K562 (cell line): ENCODE measurements around the gene SPTBN5. TPM values are rescaled to one million over a fixed set of nuclear protein-coding genes. Genes with fewer than 3 reads are reported as not detected.
A peak's percentile ranks its signal among the peaks of the same experiment; 100 is the strongest.

Source experiments
- ATAC-seq: fragments of 200-7000 bp; cut with Tn5 transposase; 3 replicates; pipeline ENCODE4 v1.9.1; 2020; ENCODE audit warnings: moderate library complexity
- BruUV-seq: library from RNA; stranded (reverse); fragments of 400-500 nt; replicated peaks from 2 replicates; lab custom pipeline; 2021; lab: Mats Ljungman, UMichigan
- CTCF ChIA-PET: fragments of 300-600 bp; formaldehyde crosslinking; extraction: SDS; loops from one replicate; lab custom pipeline; 2021; ENCODE audit warnings: low intra/inter-chr PET ratio; lab: Yijun Ruan, JAX
- POLR2A ChIA-PET: fragments of 300-600, 350-650 bp; sonication (Branson Sonifier 250); formaldehyde crosslinking; extraction: SDS; loops from one replicate; lab custom pipeline; 2021; ENCODE audit warnings: antibody characterized with exemption, inconsistent platforms; lab: Yijun Ruan, JAX
- DNase-seq, 4 experiments: peaks; one replicate each; pipeline versions ENCODE4 v3.0.0 to v3.0.0-alpha.2; 2011 to 2018; ENCODE audit warnings: low spot score in 3 of 4, mixed read lengths in 3 of 4; ENCODE audit errors: extremely low read depth in 1 of 4
- FAIRE-seq: peaks from 2 replicates; lab custom pipeline; 2011; peaks lifted over from hg19 to GRCh38; lab: Jason Lieb, UNC
- H2AFZ ChIP-seq: 2 replicates; pipeline ENCODE4 v1.6.0; 2011; ENCODE audit warnings: low read depth, low read length, control low read depth, inconsistent platforms
- H3K27ac ChIP-seq: fragments of 200-600 bp; 3 replicates; pipeline ENCODE4 v1.8.0; 2011; ENCODE audit warnings: low read depth, mild to moderate bottlenecking, control low read depth, inconsistent platforms, low read length, moderate library complexity, mixed read lengths; ENCODE audit errors: extremely low read depth
- H3K27me3 ChIP-seq, 2 experiments: fragments of 300-600 bp in 1 of 2; 2 replicates in 1 of 2; 3 replicates in 1 of 2; pipeline versions ENCODE4 v1.6.0 to v1.8.0; 2011; ENCODE audit warnings: inconsistent platforms in 2 of 2, low read length in 2 of 2, mild to moderate bottlenecking in 1 of 2, mixed read lengths in 1 of 2, moderate library complexity in 1 of 2; ENCODE audit not compliant: control insufficient read depth in 2 of 2, insufficient read depth in 2 of 2
- H3K36me3 ChIP-seq: fragments of 300-600 bp; 3 replicates; pipeline ENCODE4 v1.8.0; 2011; ENCODE audit warnings: mild to moderate bottlenecking, low read length, inconsistent platforms; ENCODE audit not compliant: control insufficient read depth, insufficient read depth
- H3K4me1 ChIP-seq, 2 experiments: fragments of 200-600 bp in 1 of 2; replicated peaks in 1 of 2; 2 replicates in 1 of 2; 3 replicates in 1 of 2; pipeline versions ENCODE4 v1.5.1 to v1.8.0; 2011; ENCODE audit warnings: inconsistent platforms in 2 of 2, low read length in 2 of 2, mild to moderate bottlenecking in 1 of 2, mixed read lengths in 1 of 2, moderate library complexity in 1 of 2; ENCODE audit not compliant: control insufficient read depth in 2 of 2, insufficient read depth in 2 of 2
- H3K4me2 ChIP-seq: 2 replicates; pipeline ENCODE4 v1.6.1; 2011; ENCODE audit warnings: low read length, control low read depth, inconsistent platforms, mixed read lengths; ENCODE audit not compliant: insufficient read depth
- H3K4me3 ChIP-seq: fragments of 200-600 bp; sonication (generic), shearing (Covaris generic); 2 replicates; pipeline ENCODE4 v1.5.1; 2016; ENCODE audit warnings: control low read depth, inconsistent platforms
- H3K79me2 ChIP-seq: fragments of 200-600 bp; 3 replicates; pipeline ENCODE4 v1.8.0; 2011; ENCODE audit warnings: low read length, inconsistent platforms; ENCODE audit not compliant: control insufficient read depth, insufficient read depth
- H3K9ac ChIP-seq, 2 experiments: 2 replicates each; pipeline versions ENCODE4 v1.6.0 to v1.6.1; 2011; ENCODE audit warnings: low read depth in 2 of 2, low read length in 2 of 2, control low read depth in 1 of 2, inconsistent platforms in 1 of 2, mild to moderate bottlenecking in 1 of 2, mixed read lengths in 1 of 2; ENCODE audit not compliant: insufficient read depth in 1 of 2
- H3K9me1 ChIP-seq: one replicate; pipeline ENCODE4 v1.6.0; 2011; ENCODE audit warnings: inconsistent platforms, mild to moderate bottlenecking, low read length, moderate library complexity; ENCODE audit not compliant: control insufficient read depth, insufficient read depth
- H3K9me3 ChIP-seq: replicated peaks from 2 replicates; pipeline ENCODE4 v1.5.1; 2011; ENCODE audit warnings: low read depth, low read length, inconsistent platforms; ENCODE audit not compliant: control insufficient read depth, insufficient read depth
- H4K20me1 ChIP-seq: replicated peaks from 2 replicates; pipeline ENCODE4 v1.6.1; 2011; ENCODE audit warnings: low read length, inconsistent platforms, mixed read lengths; ENCODE audit not compliant: control insufficient read depth, insufficient read depth
- CEBPB ChIP-seq: fragments of 450-650 bp; IDR thresholded peaks from 2 replicates; pipeline ENCODE4 v1.6.1; 2016; ENCODE audit warnings: missing genetic modification characterization, missing compliant biosample characterization
- GMEB1 ChIP-seq: fragments of 250-450 bp; sonication (Bioruptor Pico); IDR thresholded peaks from 2 replicates; pipeline ENCODE4 v1.4.0; 2020; ENCODE audit warnings: mild to moderate bottlenecking
- HDGF ChIP-seq: fragments of 450-650 bp; IDR thresholded peaks from 2 replicates; pipeline ENCODE4 v1.6.1; 2016
- POLR3G ChIP-seq: IDR thresholded peaks from 2 replicates; pipeline ENCODE4 v1.6.1; 2011; ENCODE audit not compliant: insufficient read length, insufficient replicate concordance; ENCODE audit errors: extremely low read depth
- RAD21 ChIP-seq, 2 experiments: fragments of 250-450 bp in 1 of 2; fragments of 450-650 bp in 1 of 2; sonication (Bioruptor Pico) in 1 of 2; formaldehyde crosslinking in 1 of 2; IDR thresholded peaks in 1 of 2; conservative IDR thresholded peaks in 1 of 2; 2 replicates each; pipeline versions ENCODE4 v1.4.0 to v1.8.0; 2020 to 2022; ENCODE audit warnings: mild to moderate bottlenecking in 2 of 2, moderate library complexity in 1 of 2
- TEAD2 ChIP-seq: fragments of 450-650 bp; IDR thresholded peaks from 2 replicates; pipeline ENCODE4 v1.6.1; 2016; ENCODE audit warnings: missing genetic modification characterization, control low read depth, missing compliant biosample characterization
- ZBTB26 ChIP-seq: fragments of 450-650 bp; formaldehyde crosslinking; IDR thresholded peaks from 2 replicates; pipeline ENCODE4 v1.4.0; 2022; ENCODE audit warnings: missing genetic modification characterization
- ZNF146 ChIP-seq: IDR thresholded peaks from one replicate; pipeline ENCODE4 v1.6.1; 2018; ENCODE audit warnings: missing compliant biosample characterization; ENCODE audit not compliant: unreplicated experiment
- ZNF436 ChIP-seq: fragments of 250-450, 450-650 bp; sonication (Bioruptor Pico); formaldehyde crosslinking; IDR thresholded peaks from 2 replicates; pipeline ENCODE4 v1.7.0; 2020; ENCODE audit warnings: mild to moderate bottlenecking
- ZNF586 ChIP-seq: fragments of 450-650 bp; formaldehyde crosslinking; conservative IDR thresholded peaks from 2 replicates; pipeline ENCODE4 v1.4.0; 2020; ENCODE audit warnings: mild to moderate bottlenecking, moderate library complexity
- WGBS: fragments of 100-300 bp; shearing (Covaris generic); methylation state at CpG from one replicate; pipeline ENCODE4 v1.1.6; 2016; ENCODE audit warnings: low coverage, mixed read lengths; ENCODE audit not compliant: insufficient coverage; ENCODE audit errors: missing lambda C conversion rate; 5-methylcytosine and 5-hydroxymethylcytosine counted together
- in situ Hi-C: fragments of 300-500 bp; cut with MboI; formaldehyde crosslinking; loops from 4 replicates; pipeline ENCODE4 v1.15.0; 2018; ENCODE audit warnings: inconsistent platforms, mixed read lengths
- intact Hi-C: fragments of 100-400 bp; cut with micrococcal nuclease; formaldehyde crosslinking; loops from 2 replicates; pipeline ENCODE4 v1.14.2; 2022
- polyA plus RNA-seq, 8 experiments: library from polyadenylated mRNA; depleted of rRNA in 4 of 8; stranded (reverse) in 5 of 8; unstranded in 3 of 8; fragments of >200 nt; fragmentation: Nextera tagmentation in 2 of 8; fragmentation: Illumina TruSeq in 1 of 8; extraction: Ambion mirVana in 2 of 8; extraction: Trizol in 1 of 8; gene quantifications; 2 replicates each; pipeline versions ENCODE4 v1.2.1 to v1.2.3, GENCODE V29; 2011 to 2014; ENCODE audit warnings: inconsistent platforms in 1 of 8, missing spikeins in 1 of 8
- total RNA-seq, 7 experiments: library from RNA; depleted of rRNA in 6 of 7; stranded (reverse); fragments of >200 nt in 6 of 7; fragmentation: Illumina TruSeq in 2 of 7; extraction: Trizol in 2 of 7; gene quantifications; 2 replicates each; pipeline versions ENCODE4 v1.2.1 to v1.2.3, GENCODE V29; 2011 to 2021; ENCODE audit warnings: low replicate concordance in 1 of 7
- TF ChIP-seq, protein P1 (sequence below), 2 experiments: fragments of 200-800 bp in 1 of 2; sonication (Bioruptor generic) in 1 of 2; sonication (generic) in 1 of 2; formaldehyde crosslinking in 1 of 2; IDR thresholded peaks in 1 of 2; conservative IDR thresholded peaks in 1 of 2; 2 replicates each; pipeline versions ENCODE4 v1.5.0 to v1.6.1; 2016 to 2020; ENCODE audit warnings: missing compliant biosample characterization in 1 of 2, missing genetic modification characterization in 1 of 2, missing genetic modification reagents in 1 of 2
- TF ChIP-seq, protein P2 (sequence below): fragments of 250-450 bp; sonication (Bioruptor Pico); IDR thresholded peaks from 2 replicates; pipeline ENCODE4 v1.4.0; 2020; ENCODE audit warnings: mild to moderate bottlenecking, moderate library complexity, borderline replicate concordance

SPTBN5 gene
- total and polyA plus RNA-seq, 9 of the 15 experiments (the other 6 are each of a cell fraction or from before 2014, with no cell fraction given) = 0.02 TPM; not detected in 8

GRCh38 chr15:41928637-41929620 lies 35.1 kb upstream of the SPTBN5 start:
- BruUV-seq = no TSS peak
- no peak for DNase-seq
- intact Hi-C loops = no loop called here
- TF ChIP-seq ZNF146 (CRISPR knock-in tag) (no peak), ZBTB26 (CRISPR knock-in tag) (no peak), ZNF436 (CRISPR knock-in tag) (no peak), TEAD2 (tag) (no peak), RAD21 (CRISPR knock-in tag; conservative IDR thresholded peaks at IDR 0.05 in 1 of 2, IDR thresholded peaks at IDR 0.05 in 1 of 2) (no peak), ZNF586 (no peak), CEBPB (tag) (no peak), GMEB1 (CRISPR knock-in tag) (no peak), HDGF (no peak), POLR3G (no peak)
- TF ChIP-seq, protein P1, sequence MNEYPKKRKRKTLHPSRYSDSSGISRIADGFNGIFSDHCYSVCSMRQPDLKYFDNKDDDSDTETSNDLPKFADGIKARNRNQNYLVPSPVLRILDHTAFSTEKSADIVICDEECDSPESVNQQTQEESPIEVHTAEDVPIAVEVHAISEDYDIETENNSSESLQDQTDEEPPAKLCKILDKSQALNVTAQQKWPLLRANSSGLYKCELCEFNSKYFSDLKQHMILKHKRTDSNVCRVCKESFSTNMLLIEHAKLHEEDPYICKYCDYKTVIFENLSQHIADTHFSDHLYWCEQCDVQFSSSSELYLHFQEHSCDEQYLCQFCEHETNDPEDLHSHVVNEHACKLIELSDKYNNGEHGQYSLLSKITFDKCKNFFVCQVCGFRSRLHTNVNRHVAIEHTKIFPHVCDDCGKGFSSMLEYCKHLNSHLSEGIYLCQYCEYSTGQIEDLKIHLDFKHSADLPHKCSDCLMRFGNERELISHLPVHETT (CRISPR knock-in tag; conservative IDR thresholded peaks at IDR 0.05 in 1 of 2, IDR thresholded peaks at IDR 0.05 in 1 of 2) = no peak
- TF ChIP-seq, protein P2, sequence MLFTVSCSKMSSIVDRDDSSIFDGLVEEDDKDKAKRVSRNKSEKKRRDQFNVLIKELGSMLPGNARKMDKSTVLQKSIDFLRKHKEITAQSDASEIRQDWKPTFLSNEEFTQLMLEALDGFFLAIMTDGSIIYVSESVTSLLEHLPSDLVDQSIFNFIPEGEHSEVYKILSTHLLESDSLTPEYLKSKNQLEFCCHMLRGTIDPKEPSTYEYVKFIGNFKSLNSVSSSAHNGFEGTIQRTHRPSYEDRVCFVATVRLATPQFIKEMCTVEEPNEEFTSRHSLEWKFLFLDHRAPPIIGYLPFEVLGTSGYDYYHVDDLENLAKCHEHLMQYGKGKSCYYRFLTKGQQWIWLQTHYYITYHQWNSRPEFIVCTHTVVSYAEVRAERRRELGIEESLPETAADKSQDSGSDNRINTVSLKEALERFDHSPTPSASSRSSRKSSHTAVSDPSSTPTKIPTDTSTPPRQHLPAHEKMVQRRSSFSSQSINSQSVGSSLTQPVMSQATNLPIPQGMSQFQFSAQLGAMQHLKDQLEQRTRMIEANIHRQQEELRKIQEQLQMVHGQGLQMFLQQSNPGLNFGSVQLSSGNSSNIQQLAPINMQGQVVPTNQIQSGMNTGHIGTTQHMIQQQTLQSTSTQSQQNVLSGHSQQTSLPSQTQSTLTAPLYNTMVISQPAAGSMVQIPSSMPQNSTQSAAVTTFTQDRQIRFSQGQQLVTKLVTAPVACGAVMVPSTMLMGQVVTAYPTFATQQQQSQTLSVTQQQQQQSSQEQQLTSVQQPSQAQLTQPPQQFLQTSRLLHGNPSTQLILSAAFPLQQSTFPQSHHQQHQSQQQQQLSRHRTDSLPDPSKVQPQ (CRISPR knock-in tag) = no peak

More at GRCh38 chr15:41928637-41929620, 35.1 kb upstream of the SPTBN5 start:
- WGBS = 73% methylated on average over 16 of the region's 16 CpGs
- H2AFZ ChIP-seq = no peak overlapping the region
- FAIRE-seq = peak; percentile 6
- H3K27ac ChIP-seq = no peak overlapping the region
- peak; percentile 40; the same call in 1 of the 3 replicates for ATAC-seq
- no peaks in the 10 kb centered on the region for H3K27me3 ChIP-seq
- peaks cover 3 to 13% of the 10 kb centered on the region in 2 experiments; a peak in 4 of 5 replicates for H3K4me1 ChIP-seq
- no peaks in the 10 kb centered on the region for H3K79me2 ChIP-seq
- in situ Hi-C loops = no loop called here
- ChIA-PET CTCF (no interaction called here), POLR2A (no interaction called here)
- no peak overlapping the region for H3K4me3 ChIP-seq
- H3K9me3 ChIP-seq = no peaks in the 10 kb centered on the region
- peaks cover 6% of the 10 kb centered on the region; the same call in 1 of the 3 replicates for H3K36me3 ChIP-seq
- H3K9me1 ChIP-seq = no peaks in the 10 kb centered on the region
- H3K9ac ChIP-seq = peak overlapping the region in 1 of 2 experiments; percentile 41; a peak in 1 of 4 replicates
- no peak overlapping the region for H3K4me2 ChIP-seq
- no peaks in the 10 kb centered on the region for H4K20me1 ChIP-seq
